Activated CD8-positive, alpha-beta memory T cell treated with anti-CD3 and anti-CD28 coated beads, Interleukin-2, amount 50 U/mL, for 48 hours (primary cell): Measurements from ENCODE around the gene NOG.

Experiments used
- DNase-seq: peaks from one replicate; pipeline ENCODE4 v3.0.0-alpha.2; 2020

The NOG gene

GRCh38 chr17:56597495-56597990 lies 4.0 kb downstream of the NOG start:
- no peak for DNase-seq

DNA sequence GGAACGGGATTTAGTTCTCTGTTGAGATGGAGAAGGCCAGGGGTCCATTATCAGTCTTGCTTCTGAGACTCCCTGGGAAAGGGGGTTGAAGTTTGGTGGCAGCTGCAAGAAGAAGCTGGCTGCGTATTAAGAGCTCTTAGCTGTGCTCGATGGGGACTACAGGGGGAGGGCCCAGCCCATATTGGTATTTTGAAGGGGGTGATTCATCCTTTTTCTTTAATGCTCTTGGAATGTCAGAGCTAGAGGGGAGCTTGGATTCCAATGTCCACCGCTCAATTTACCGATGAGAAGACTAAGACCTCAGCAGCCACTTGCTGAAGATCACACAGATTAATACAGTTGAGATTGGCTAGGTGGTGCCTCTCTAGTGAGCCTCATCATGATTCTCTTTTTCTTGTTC lies 5.0 kb downstream of the NOG start:
- no peak for DNase-seq

DNA sequence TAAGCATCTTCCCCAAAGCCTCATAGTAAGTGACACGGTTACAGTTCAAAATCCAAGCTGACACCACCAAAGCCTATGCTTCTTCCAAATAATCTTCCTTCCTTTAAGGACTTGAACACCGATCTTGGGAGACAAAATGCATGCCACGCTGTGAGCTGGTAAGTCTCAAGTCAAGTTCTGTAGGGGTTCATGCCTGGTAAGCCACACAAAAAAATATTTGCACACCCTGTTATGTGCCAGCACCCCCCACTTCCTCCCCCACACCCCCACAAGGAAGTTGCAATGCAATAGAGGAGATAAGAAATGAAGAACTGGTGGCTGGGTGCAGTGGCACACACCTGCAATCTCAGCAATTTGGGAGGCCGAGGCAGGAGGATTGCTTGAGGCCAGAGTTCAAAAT lies 5.6 kb downstream of the NOG start:
- DNase-seq: no peak

DNA sequence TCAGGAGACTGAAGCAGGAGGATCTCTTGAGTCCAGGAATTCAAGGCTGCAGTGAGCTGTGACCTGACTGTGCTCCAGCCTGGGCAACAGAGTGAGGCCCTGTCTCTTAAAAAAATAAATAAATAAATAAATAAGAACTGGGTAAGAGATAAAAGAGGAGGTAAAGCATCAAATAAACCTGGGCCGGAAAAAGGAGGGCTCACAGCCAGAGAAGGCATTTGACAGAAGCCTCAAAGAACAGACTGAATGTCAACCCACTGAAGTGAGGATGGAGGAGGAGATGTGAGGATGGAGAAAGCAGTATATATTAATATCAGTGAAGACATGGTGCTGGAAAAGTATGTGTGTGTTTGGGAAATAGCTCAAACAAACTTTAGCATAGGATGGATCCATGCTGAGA lies 6.1 kb downstream of the NOG start:
- no peak for DNase-seq

GRCh38 chr17:56600256-56600655 lies 6.8 kb downstream of the NOG start:
- DNase-seq: no peak

DNA sequence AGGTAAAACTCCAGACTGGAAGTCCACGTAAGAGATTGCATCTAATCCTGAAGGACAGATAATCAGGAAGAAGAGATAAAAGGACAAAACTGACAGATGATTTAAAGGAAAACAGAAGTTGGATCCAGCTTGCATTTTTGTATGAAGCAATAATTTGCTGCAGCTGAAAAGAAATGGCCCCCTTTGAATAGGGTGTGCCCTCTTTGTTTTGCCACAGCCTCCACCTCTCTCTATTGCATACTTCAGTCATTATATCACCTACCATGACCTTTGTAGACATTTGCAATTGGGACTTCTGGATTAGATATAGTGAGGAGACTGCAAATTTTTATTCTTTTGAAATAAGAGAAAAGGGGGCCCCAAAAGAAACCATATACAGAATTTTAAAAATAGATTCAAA lies 8.1 kb downstream of the NOG start:
- no peak for DNase-seq

- no peak for DNase-seq
Measured at GRCh38 chr17:56602292-56603130, 9.0 kb downstream of the NOG start.

GRCh38 chr17:56603486-56604238 lies 10.2 kb downstream of the NOG start:
- no peak for DNase-seq

- DNase-seq: no peak
Measured at GRCh38 chr17:56604691-56605290, 11.3 kb downstream of the NOG start.

DNA sequence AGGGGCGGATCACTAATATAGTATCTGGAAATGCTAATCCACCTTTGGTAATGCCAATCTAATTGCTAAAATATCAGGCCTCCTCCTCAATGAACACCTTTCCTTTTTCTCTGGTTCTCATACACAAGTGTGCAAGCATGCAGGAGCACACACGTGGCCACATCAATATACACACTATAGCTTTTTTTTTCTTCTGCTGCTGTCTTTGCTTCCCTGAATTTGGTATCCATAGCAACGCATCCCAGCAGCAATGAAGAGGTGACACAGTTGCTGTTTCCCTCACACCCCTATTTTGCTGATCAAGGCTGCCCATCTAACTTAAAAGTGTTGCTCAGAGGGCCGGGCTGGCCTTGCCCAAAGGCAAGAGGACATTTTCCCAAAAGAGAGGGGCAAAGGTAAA lies 15.4 kb downstream of the NOG start:
- no peak for DNase-seq

DNA sequence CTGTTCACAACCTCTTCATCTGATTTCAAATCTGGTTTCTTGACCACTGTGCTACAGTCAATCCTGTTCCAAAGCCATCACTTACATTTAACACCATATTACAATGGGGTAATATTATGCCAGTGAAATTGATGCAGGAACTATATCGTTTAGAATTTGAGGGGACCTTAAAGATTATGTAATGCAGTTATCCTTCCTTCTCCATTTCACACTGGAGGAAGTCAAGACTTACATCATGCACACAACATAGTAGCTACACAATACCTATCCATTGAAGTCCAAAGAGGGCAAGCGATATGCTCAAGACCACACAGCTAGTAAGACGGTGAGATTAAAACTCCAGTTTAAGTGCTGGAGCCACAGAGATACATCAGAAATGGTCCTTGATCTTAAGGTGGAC lies 16.8 kb downstream of the NOG start:
- DNase-seq: no peak

GRCh38 chr17:56613131-56613530 lies 19.6 kb downstream of the NOG start:
- no peak for DNase-seq

- DNase-seq: no peak
Measured at GRCh38 chr17:56614522-56614921, 21.0 kb downstream of the NOG start.

DNA sequence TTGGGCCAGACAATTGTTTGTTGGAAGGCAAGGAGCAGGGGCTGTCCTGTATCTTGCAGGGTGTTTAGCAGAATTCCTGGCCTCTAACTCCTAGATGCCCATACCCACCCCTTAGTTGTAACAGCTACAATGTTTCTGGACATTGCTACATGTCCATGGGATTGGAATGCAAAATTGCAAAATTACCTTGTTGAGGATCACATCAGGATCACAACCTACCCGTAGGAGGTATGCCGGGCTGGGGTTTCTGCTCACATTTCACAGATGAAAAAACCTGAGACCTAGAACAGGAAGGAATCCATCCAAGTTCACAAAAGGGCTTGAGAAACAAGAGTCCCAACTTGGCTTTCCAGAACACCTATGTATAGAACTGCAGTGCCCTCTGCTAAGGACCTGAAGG lies 22.7 kb downstream of the NOG start:
- DNase-seq: no peak

DNA sequence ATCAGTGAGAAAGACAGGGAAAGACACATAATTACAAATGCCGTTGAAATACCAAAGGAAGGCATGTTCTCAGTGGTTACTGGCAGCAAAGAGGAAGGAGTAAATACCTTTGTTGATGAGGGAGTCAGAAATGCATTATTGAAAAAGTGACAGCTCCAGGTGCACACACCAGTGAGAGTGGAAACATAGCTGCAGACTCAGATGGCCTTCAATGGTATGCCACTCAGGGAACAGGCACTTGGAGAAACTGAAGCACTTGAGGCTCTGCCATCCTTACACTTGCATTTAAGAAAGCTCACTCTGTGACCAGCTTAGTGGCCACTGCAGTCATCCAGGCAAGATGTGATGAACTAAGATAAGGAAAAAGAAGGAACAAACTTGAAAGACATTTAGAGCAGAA lies 29.9 kb downstream of the NOG start:
- no peak for DNase-seq

DNA sequence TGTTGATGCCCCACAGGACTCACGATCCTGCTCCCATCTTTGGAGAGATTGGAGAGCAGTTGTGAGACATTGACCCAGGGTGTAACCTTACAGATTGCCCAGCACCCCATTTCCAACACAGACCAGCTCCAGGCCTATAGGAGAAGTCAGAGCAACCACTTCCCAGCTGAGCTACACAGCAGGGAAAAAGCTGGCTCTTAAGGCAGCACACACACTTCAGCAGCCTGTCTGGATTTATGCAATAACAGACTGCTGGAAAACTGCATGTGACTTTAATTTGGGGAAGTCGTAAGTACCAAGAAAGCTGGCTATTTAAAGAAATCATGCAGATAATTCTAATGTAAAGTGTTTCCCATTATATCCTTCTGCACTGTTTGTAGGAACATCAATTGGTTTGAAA lies 30.8 kb downstream of the NOG start:
- no peak for DNase-seq

GRCh38 chr17:56624912-56625311 lies 31.4 kb downstream of the NOG start:
- DNase-seq: no peak

GRCh38 chr17:56629531-56630075 lies 36.1 kb downstream of the NOG start:
- no peak for DNase-seq

- no peak for DNase-seq
Measured at GRCh38 chr17:56630202-56630601, 36.7 kb downstream of the NOG start.

- no peak for DNase-seq
Measured at GRCh38 chr17:56633681-56634080, 40.2 kb downstream of the NOG start.

GRCh38 chr17:56635641-56636040 lies 42.1 kb downstream of the NOG start:
- DNase-seq: no peak

- DNase-seq: no peak
Measured at GRCh38 chr17:56636265-56636664, 42.8 kb downstream of the NOG start.

DNA sequence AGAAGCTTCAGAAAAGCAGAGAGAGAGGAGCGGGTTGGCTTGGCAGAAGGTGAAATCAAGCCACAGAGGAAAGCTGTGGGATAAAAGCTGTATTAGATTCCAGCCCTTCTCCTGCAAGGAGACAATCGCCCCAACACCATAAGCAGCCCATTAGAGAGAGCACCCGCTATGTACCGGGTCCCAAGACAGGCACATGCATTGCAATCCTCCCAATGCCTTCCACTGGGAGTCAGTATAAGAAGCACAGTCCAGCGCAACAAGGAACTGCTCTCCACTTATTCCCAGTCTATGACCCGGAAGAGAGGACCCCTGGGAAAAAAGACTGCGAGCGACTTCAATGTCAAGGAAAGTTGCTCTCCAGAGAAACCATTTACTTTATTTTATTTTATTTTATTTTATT lies 43.8 kb downstream of the NOG start:
- no peak for DNase-seq
